Heart left ventricle (tissue), 16 donors: ENCODE data around the gene C17orf67. TPM values are rescaled to one million over a fixed set of nuclear protein-coding genes. Genes with fewer than 3 reads are reported as not detected.

Experiments
- ATAC-seq, 4 donors: fragments of 200-7000 bp; cut with Tn5 transposase; one replicate each; pipeline ENCODE4 v1.9.1; 2020 to 2022; ENCODE audit warnings: moderate library complexity in 4 of 4, mild to moderate bottlenecking in 3 of 4, moderate number of reproducible peaks in 1 of 4
- DNase-seq, 5 donors: peaks; one replicate each; pipeline ENCODE4 v3.0.0-alpha.2; 2020
- H3K27ac ChIP-seq, 12 donors: fragments of 200-600 bp; sonication (generic) in 4 of 12; one replicate each; pipeline versions ENCODE4 v1.5.0 to v1.8.0; 2016 to 2022; ENCODE audit warnings: mild to moderate bottlenecking in 2 of 12
- H3K27me3 ChIP-seq, 9 donors: fragments of 200-600 bp; sonication (generic) in 2 of 9; one replicate each; pipeline versions ENCODE4 v1.5.1 to v1.8.0; 2016 to 2022; ENCODE audit warnings: mild to moderate bottlenecking in 3 of 9
- H3K36me3 ChIP-seq, 9 donors: fragments of 200-600 bp; sonication (generic) in 2 of 9; one replicate each; pipeline versions ENCODE4 v1.5.0 to v1.8.0; 2018 to 2022; ENCODE audit warnings: mild to moderate bottlenecking in 2 of 9
- H3K4me1 ChIP-seq, 12 donors: fragments of 200-600 bp; sonication (generic) in 4 of 12; one replicate each; pipeline versions ENCODE4 v1.5.0 to v1.8.0; 2016 to 2022; ENCODE audit warnings: mild to moderate bottlenecking in 3 of 12
- H3K4me3 ChIP-seq, 12 donors: fragments of 200-600 bp; sonication (generic) in 4 of 12; one replicate each; pipeline versions ENCODE4 v1.5.0 to v1.8.0; 2017 to 2022; ENCODE audit warnings: mild to moderate bottlenecking in 9 of 12, moderate library complexity in 4 of 12
- H3K9me3 ChIP-seq, 12 donors: fragments of 200-600 bp; sonication (generic) in 4 of 12; one replicate each; pipeline versions ENCODE4 v1.5.0 to v1.8.0; 2016 to 2022; ENCODE audit warnings: mild to moderate bottlenecking in 1 of 12
- CTCF ChIP-seq, 12 donors: fragments of 200-600 bp; sonication (generic) in 4 of 12; IDR thresholded peaks; one replicate each; pipeline versions ENCODE4 v1.5.0 to v1.8.0; 2018 to 2022; ENCODE audit warnings: antibody characterized with exemption in 12 of 12, mild to moderate bottlenecking in 5 of 12
- POLR2A ChIP-seq, 2 donors: fragments of 450-650 bp; IDR thresholded peaks; one replicate each; pipeline ENCODE4 v1.6.1; 2017; ENCODE audit warnings: antibody characterized with exemption in 2 of 2, mild to moderate bottlenecking in 2 of 2, moderate library complexity in 2 of 2
- WGBS, 4 donors: extraction: QIAGEN DNeasy Blood & Tissue Kit in 2 of 4; methylation state at CpG; one replicate each; pipeline versions ENCODE4 v1.1.5 to v1.1.7; 2013 to 2018; 5-methylcytosine and 5-hydroxymethylcytosine counted together
- intact Hi-C, 10 donors: fragments of 100-400 bp; cut with DNase I; formaldehyde crosslinking; loops; one replicate each; pipeline versions ENCODE4 v1.11.1 to v1.14.2; 2022
- polyA plus RNA-seq, 2 donors: library from polyadenylated mRNA; stranded (reverse); fragments of 200-250 nt; gene quantifications; one replicate each; pipeline ENCODE4 v1.2.3, GENCODE V29; 2013
- total RNA-seq, 9 donors: library from RNA; depleted of rRNA in 2 of 9; stranded (reverse); fragments of >200 nt in 2 of 9; fragmentation: NEBNext Ultra II Directional in 3 of 9; extraction: Animal tissue kit (Norgen Biotek cat#: 25700) in 3 of 9; gene quantifications; one replicate each; pipeline versions ENCODE4 v1.1.0 to v1.2.4, GENCODE V29; 2016 to 2023
- donor health status: ischemic (EF 13 %, LVEDD 7.1; RV severe dilation, severe dysfunction).
- donor health status: healthy with polysubstance abuse.
- donor health status: DM: no; HTN: yes; CAD: no.
- donor health status: DM: no; HTN: no; CAD: no.
- donor health status: ischemic (EF 25% LVEDD 6.9; RV normal size, moderate dysfunction).
- donor health status: ischemic (EF 25% LVEDD 5.7; RV mildly dilated, moderate dysfunction).
- donor health status: healthy.
- donor health status: DM: yes; HTN: yes; CAD: no.
- donor health status: ischemic (EF 35%, LVEDD 5.7; RV mildly dilated, moderate dysfunction).
- donor health status: nonischemic (EF 11% LVEDD 7.7; RV severe dilation, severe dysfunction).
- donor health status: DM: yes; HTN: yes; CAD: no.
- donor health status: PGD.
- donor health status: ischemic (EF 29% LVEDD 5.4; RV normal size, mild dysfunction).
- donor health status: nonischemic (EF 23%, LVEDD 6.1; RV moderate dilation, normal function).

The C17orf67 gene
- total and polyA plus RNA-seq, 11 donors = 0.14 to 1.1 (median 0.45) TPM

GRCh38 chr17:56754523-56755208, 79.1 kb downstream of the C17orf67 start:
- intact Hi-C loops = no loop called here
- no peaks in the 10 kb centered on the region for H3K27me3 ChIP-seq
- DNase-seq = no peak
- H3K9me3 ChIP-seq = no peaks in the 10 kb centered on the region
- no peaks in the 10 kb centered on the region for H3K36me3 ChIP-seq
- no peak for ATAC-seq
- H3K4me3 ChIP-seq = no peak overlapping the region
- H3K4me1 ChIP-seq = peaks cover 0 to 16% (median 4%) of the 10 kb centered on the region in 12 donors
- no peak overlapping the region for H3K27ac ChIP-seq
- WGBS, 4 donors = 41 to 52% (median 45%) methylated on average over 8 of the region's 8 CpGs
- TF ChIP-seq CTCF (IDR thresholded peaks at IDR 0.05) (no peak), POLR2A (IDR thresholded peaks at IDR 0.05) (no peak)

GRCh38 chr17:56752263-56752836, 81.4 kb downstream of the C17orf67 start:
- DNase-seq (no peak), ATAC-seq (no peak)
- Histone ChIP-seq H3K27me3 (no peaks in the 10 kb centered on the region), H3K36me3 (no peaks in the 10 kb centered on the region), H3K4me3 (no peak overlapping the region), H3K4me1 (peaks cover 0 to 16% (median 4%) of the 10 kb centered on the region in 12 donors), H3K9me3 (no peaks in the 10 kb centered on the region), H3K27ac (no peak overlapping the region)
- TF ChIP-seq POLR2A (IDR thresholded peaks at IDR 0.05) = no peak
- no peak for TF ChIP-seq CTCF (IDR thresholded peaks at IDR 0.05)
- intact Hi-C loops = no loop called here
- WGBS, 4 donors = 79 to 90% (median 83%) methylated on average over 4 of the region's 4 CpGs

DNA sequence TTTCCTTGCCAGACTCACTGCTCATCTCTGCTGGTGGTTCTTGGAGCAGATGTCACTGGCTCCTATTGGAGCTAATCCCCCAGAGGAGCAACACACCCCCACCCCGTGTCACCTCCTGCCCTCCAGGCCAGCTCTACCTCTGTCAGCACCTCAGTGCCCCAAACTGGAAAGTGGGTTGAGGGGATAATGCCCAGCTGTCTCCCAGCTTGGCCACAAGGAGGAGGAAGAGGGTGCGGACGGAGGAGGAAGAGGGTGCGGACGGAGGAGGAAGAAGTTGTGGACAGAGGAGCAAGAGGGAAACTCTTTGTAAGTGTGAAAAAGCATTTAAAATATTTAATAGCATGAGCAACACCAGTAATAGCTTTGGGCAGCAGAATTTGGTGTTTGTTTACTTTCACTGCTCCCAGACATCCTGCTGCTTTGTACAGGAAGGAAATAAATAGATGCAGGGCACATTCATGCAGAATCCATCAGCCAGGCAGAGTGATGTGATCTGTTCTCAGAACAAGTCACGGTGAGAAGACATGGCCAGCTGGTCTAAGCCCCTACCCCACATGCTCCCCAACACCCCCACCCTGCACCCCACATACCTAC, 82.5 kb downstream of the C17orf67 start:
- intact Hi-C loops = no loop called here
- Histone ChIP-seq H3K27me3 (no peaks in the 10 kb centered on the region), H3K27ac (no peak overlapping the region), H3K4me3 (no peak overlapping the region), H3K36me3 (no peaks in the 10 kb centered on the region), H3K4me1 (peaks cover 0 to 16% (median 4%) of the 10 kb centered on the region in 12 donors), H3K9me3 (no peaks in the 10 kb centered on the region)
- TF ChIP-seq POLR2A (IDR thresholded peaks at IDR 0.05) (no peak), CTCF (IDR thresholded peaks at IDR 0.05) (no peak)
- ATAC-seq (peak in 1 of 4 donors; percentile 26), DNase-seq (no peak)
- 54 to 71% (median 61%) methylated on average over 6 of the region's 6 CpGs for WGBS, 4 donors

DNA sequence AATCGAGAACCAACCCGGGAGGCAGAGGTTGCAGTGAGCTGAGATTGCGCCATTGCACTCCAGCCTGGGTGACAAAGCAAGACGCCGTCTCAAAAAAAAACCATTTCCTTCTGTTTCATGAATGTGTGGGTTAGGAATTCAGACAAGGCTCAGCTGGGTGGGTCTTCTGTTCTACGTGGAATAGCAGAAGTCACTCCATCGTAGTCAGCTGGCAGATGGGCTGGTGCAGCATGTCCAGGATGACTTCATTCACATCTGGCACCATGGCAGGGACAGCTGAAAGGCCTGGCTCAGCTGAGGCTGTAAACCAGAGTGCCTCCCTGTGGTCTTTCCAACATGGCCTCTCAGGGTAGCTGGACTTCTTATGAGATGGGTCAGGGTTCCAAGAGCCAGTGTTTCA, 89.0 kb downstream of the C17orf67 start:
- no peak for ATAC-seq
- no peaks in the 10 kb centered on the region for H3K4me1 ChIP-seq
- intact Hi-C loops = no loop called here
- no peak for DNase-seq
- no peak overlapping the region for H3K27ac ChIP-seq
- H3K9me3 ChIP-seq = peaks cover 0 to 9% (median 0%) of the 10 kb centered on the region in 12 donors
- no peak overlapping the region for H3K4me3 ChIP-seq
- no peaks in the 10 kb centered on the region for H3K27me3 ChIP-seq
- WGBS, 4 donors = 86 to 93% (median 92%) methylated on average over 7 of the region's 7 CpGs
- TF ChIP-seq POLR2A (IDR thresholded peaks at IDR 0.05) = no peak
- TF ChIP-seq CTCF (IDR thresholded peaks at IDR 0.05) = no peak
- H3K36me3 ChIP-seq = no peaks in the 10 kb centered on the region
